ENCODE measurements around the gene MAPKAP1. TPM values are rescaled to one million over a fixed set of nuclear protein-coding genes. Genes with fewer than 3 reads are reported as not detected.

The MAPKAP1 gene
- total and polyA plus RNA-seq, 9 of the 15 experiments (the other 6 are each of a cell fraction or from before 2014, with no cell fraction given) = 2.6 to 82.1 (median 61.1) TPM

GRCh38 chr9:125747053-125747764 is 40.2 kb upstream of the MAPKAP1 start, which contains the start of gene PBX3:
Gene PBX3 (plus strand): TSS chr9:125747373.
- Histone ChIP-seq H3K36me3 (ENCODE audit: control insufficient read depth, insufficient read depth, low read length) (no peaks in the 10 kb centered on the region), H3K9me1 (ENCODE audit: control insufficient read depth, insufficient read depth, low read length) (no peaks in the 10 kb centered on the region), H3K4me3 (peak within 1 kb of the TSS; percentile 57), H4K20me1 (replicated peaks; ENCODE audit: control insufficient read depth, insufficient read depth, low read length) (peaks cover 7% of the 10 kb centered on the region; the same call in 1 of the 2 replicates), H3K9me3 (replicated peaks; ENCODE audit: control insufficient read depth, insufficient read depth, low read depth, low read length) (no peaks in the 10 kb centered on the region), H2AFZ (ENCODE audit: low read depth, low read length) (peak within 1 kb of the TSS; percentile 94), H3K27ac (ENCODE audit: extremely low read depth, low read depth, low read length) (no peak within 1 kb of the TSS; the same call in 2 of the 3 replicates), H3K4me1 (replicated peaks in 1 of 2; ENCODE audit: control insufficient read depth in 2 of 2, insufficient read depth in 2 of 2, low read length in 2 of 2) (peaks cover 8 to 26% of the 10 kb centered on the region in 2 experiments), H3K27me3 (ENCODE audit: control insufficient read depth in 2 of 2, insufficient read depth in 2 of 2, low read length in 2 of 2) (peaks cover 31 to 32% of the 10 kb centered on the region in 2 experiments), H3K4me2 (ENCODE audit: insufficient read depth, low read length) (peak within 1 kb of the TSS; percentile 85), H3K9ac (ENCODE audit: insufficient read depth in 1 of 2, low read depth in 2 of 2, low read length in 2 of 2) (peak within 1 kb of the TSS; percentile 45 to 89; a peak in 3 of 4 replicates), H3K79me2 (ENCODE audit: control insufficient read depth, insufficient read depth, low read length) (no peaks in the 10 kb centered on the region)
- CTCF ChIA-PET (ENCODE audit: low intra/inter-chr PET ratio) = interaction anchor here (0.5 kb wide), 1 partner anchor 337 kb away, joined by 3 read pairs; no protein-coding TSS in a partner anchor
- BruUV-seq (replicated peaks) = no TSS peak
- POLR2A ChIA-PET = interaction anchor here (0.7 to 1.2 kb wide), 2 partner anchors 48 to 190 kb away, joined by 3 read pairs; no protein-coding TSS in a partner anchor
- in situ Hi-C loops (cut with MboI) = no loop called here
- ATAC-seq (peak; percentile 4), DNase-seq (ENCODE audit: extremely low read depth in 1 of 4, low spot score in 3 of 4) (peak; percentile 52 to 70 (median 62)), FAIRE-seq (no peak)
- 0% methylated on average over 14 of the region's 107 CpGs for WGBS (ENCODE audit: insufficient coverage, low coverage, missing lambda C conversion rate)
- intact Hi-C loops (cut with micrococcal nuclease) = loop anchor here (5.0 kb wide), 1 partner anchor 40 kb away; the partner anchor contains the start of gene MAPKAP1
- TF ChIP-seq ZBTB33 (CRISPR knock-in tag; IDR thresholded peaks at IDR 0.05) (no peak), NFIC (IDR thresholded peaks at IDR 0.05) (peak; percentile 64), ZNF197 (CRISPR knock-in tag; IDR thresholded peaks at IDR 0.05; ENCODE audit: low read depth) (no peak), UBTF (IDR thresholded peaks at IDR 0.05; ENCODE audit: borderline replicate concordance in 1 of 2, low read depth in 2 of 2, low read length in 2 of 2) (peak in 1 of 2 experiments; percentile 15; a peak in 1 of 4 replicates), NCOA6 (IDR thresholded peaks at IDR 0.05) (peak; percentile 82), KDM1A (IDR thresholded peaks at IDR 0.05) (peak in 1 of 2 experiments; percentile 47; a peak in 1 of 4 replicates), MTA3 (IDR thresholded peaks at IDR 0.05; ENCODE audit: borderline replicate concordance) (peak; percentile 43; the same call in 1 of the 2 replicates), HNRNPK (IDR thresholded peaks at IDR 0.05; ENCODE audit: low read depth, low read length, poor library complexity, severe bottlenecking) (peak; percentile 65), HMBOX1 (IDR thresholded peaks at IDR 0.05) (no peak), SREBF1 (IDR thresholded peaks at IDR 0.05; ENCODE audit: borderline replicate concordance, low read depth, low read length) (no peak), PCBP1 (IDR thresholded peaks at IDR 0.05; ENCODE audit: low read depth, low read length, poor library complexity, severe bottlenecking) (peak; percentile 22), HDGF (IDR thresholded peaks at IDR 0.05) (no peak), MTF1 (CRISPR knock-in tag; IDR thresholded peaks at IDR 0.05; ENCODE audit: borderline replicate concordance) (no peak)

Measured in K562 (cell line).